Measurements from ENCODE around the gene HTR3A.

HTR3A gene

GRCh38 chr11:114019046-114019445 is 44.1 kb downstream of the HTR3A start:
- no peak for DNase-seq (ENCODE audit: low read depth)

GRCh38 chr11:114019574-114019973 is 44.7 kb downstream of the HTR3A start:
- no peak for DNase-seq (ENCODE audit: low read depth)

GRCh38 chr11:114025329-114025907 is 50.5 kb downstream of the HTR3A start:
- DNase-seq (ENCODE audit: low read depth) = no peak

- no peak for DNase-seq (ENCODE audit: low read depth)
Measured at GRCh38 chr11:114026355-114026754, 51.4 kb downstream of the HTR3A start.

GRCh38 chr11:114027391-114027790 is 52.5 kb downstream of the HTR3A start:
- no peak for DNase-seq (ENCODE audit: low read depth)

GRCh38 chr11:114027926-114028325 is 53.0 kb downstream of the HTR3A start:
- no peak for DNase-seq (ENCODE audit: low read depth)

GRCh38 chr11:114031246-114031966 is 56.5 kb downstream of the HTR3A start:
- DNase-seq (ENCODE audit: low read depth) = no peak

GRCh38 chr11:114031967-114032320 is 57.0 kb downstream of the HTR3A start:
- no peak for DNase-seq (ENCODE audit: low read depth)

GRCh38 chr11:114033066-114033465 is 58.2 kb downstream of the HTR3A start:
- no peak for DNase-seq (ENCODE audit: low read depth)

GRCh38 chr11:114033572-114033971 is 58.7 kb downstream of the HTR3A start:
- DNase-seq (ENCODE audit: low read depth) = no peak

- no peak for DNase-seq (ENCODE audit: low read depth)
Measured at GRCh38 chr11:114034956-114035355, 60.0 kb downstream of the HTR3A start.

- peak; percentile 39 for DNase-seq (ENCODE audit: low read depth)
Measured at GRCh38 chr11:114036147-114036811, 61.4 kb downstream of the HTR3A start.

GRCh38 chr11:114036958-114037357 is 62.0 kb downstream of the HTR3A start:
- no peak for DNase-seq (ENCODE audit: low read depth)

GRCh38 chr11:114039551-114039950 is 64.6 kb downstream of the HTR3A start:
- no peak for DNase-seq (ENCODE audit: low read depth)
